ENCODE results near the gene LAIR1.
"Not testable (repeated sequence)": the region's sequence is repeated elsewhere in the genome, so short reads cannot be mapped to it uniquely, and the experiment has no call there.

The LAIR1 gene

DNA sequence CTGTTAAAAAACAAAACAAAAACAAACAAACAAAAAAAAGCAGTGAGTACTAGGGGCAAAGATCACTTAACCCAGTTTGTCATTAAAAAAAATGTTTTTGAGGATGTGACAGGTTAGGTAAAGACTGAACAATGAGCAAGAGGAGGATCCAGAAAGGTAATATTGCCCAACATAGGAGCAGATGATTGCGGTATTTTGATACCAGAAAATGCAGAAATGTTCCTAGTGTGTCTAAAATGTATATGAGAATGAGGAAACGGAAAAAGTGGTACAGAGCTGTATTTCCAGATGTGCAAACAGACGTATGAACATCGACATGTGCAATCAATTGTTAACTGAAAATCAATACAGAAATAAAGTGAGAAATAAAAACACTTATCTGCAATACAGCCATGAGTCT, 20.9 kb downstream of the LAIR1 start:
- DNase-seq (ENCODE audit: extremely low read depth in 1 of 2, low read depth in 1 of 2), result no peak

DNA sequence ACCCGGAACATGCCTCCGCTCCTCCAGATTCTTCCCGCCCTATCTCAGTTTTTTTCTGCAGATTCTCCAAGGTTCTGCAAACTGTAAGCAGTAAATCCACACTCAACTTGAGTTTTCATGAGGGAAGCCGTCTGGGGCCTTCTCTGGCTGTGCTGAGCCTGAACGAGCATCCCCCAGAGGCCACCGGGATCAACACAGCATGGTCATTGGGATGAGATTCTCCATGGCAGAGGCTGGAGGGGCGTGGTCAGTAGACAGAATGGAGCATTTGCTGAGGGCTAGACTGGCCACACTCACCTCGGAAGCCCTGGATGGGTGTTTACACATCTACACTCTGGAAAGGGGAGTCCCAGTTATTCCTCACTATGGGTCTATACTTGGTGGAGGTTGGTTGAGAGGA, 23.4 kb downstream of the LAIR1 start:
- DNase-seq (ENCODE audit: extremely low read depth in 1 of 2, low read depth in 1 of 2), result no peak

DNA sequence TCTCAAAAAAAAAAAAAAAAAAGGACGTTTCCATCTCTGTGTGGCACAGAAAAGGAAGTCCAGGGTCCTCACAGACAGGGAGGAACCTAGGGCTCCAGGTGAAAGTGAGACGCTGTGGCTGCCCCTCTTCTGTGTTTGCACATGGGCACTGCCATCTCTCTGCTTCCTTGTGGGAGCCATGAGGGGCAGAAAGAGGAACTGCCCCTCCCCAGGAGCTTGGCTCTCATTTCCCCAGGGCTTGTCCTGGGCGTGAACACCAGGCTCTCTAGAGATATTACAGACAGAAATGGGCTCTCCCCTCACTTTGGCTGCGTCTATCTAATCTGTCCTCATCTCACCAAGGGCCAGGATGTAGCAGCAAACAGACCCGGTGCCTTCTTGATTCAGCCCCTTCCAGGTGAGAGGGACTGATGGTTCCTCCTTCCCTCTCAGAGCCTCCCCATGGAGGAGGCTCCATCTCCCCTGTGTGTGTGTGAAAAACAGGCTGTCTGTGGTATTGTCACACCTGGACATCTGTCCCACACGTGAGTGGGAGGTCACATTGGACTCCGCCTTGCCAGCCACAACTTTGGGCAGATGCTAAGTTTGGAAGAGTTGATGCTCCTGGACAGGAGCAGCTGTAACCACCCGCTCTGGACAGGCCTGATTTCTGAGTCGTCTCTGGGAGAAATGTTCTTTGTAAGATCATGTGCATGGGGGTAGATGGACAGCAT, 24.9 kb downstream of the LAIR1 start:
- no peak for DNase-seq (ENCODE audit: extremely low read depth in 1 of 2, low read depth in 1 of 2)

DNA sequence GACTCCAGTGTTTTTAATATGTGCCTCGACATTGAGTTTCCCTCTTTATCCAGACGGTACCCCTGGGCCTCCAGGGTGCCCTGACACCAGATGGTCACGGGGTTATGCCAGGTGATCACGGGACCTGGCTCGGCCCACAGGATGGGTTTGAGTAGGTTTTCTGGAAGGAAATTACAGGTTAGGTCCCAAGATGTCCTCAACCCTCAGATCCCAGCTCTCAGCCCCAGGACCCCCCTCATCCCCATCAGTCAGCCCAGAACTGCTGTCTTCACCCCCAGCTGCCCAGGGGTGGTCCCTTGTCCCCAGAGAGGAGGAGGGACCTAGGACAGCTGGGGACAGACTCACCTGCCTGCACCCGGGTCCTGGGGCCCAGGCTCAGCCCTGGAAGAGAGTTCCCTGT, 26.2 kb downstream of the LAIR1 start:
- no peak for DNase-seq (ENCODE audit: extremely low read depth in 1 of 2, low read depth in 1 of 2)

DNA sequence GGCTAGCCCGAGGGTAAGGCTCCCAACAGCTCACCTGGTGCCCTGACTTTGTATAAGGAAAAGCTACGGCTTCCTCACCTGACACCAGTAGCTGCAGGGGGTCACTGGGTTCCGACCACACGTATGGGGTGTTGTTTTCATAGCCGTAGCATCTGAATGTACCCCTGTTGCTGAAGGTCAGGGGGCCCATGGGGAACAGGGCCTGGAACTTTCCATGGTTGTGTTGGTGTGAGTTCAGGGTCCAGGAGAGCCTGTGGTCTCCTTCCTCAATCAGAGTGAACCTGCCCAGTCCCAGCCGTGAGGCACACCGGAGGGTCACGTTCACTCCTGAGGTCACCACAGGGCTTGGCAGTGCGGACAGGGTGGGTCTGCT, 26.9 kb downstream of the LAIR1 start:
- no peak for DNase-seq (ENCODE audit: extremely low read depth in 1 of 2, low read depth in 1 of 2)

DNA sequence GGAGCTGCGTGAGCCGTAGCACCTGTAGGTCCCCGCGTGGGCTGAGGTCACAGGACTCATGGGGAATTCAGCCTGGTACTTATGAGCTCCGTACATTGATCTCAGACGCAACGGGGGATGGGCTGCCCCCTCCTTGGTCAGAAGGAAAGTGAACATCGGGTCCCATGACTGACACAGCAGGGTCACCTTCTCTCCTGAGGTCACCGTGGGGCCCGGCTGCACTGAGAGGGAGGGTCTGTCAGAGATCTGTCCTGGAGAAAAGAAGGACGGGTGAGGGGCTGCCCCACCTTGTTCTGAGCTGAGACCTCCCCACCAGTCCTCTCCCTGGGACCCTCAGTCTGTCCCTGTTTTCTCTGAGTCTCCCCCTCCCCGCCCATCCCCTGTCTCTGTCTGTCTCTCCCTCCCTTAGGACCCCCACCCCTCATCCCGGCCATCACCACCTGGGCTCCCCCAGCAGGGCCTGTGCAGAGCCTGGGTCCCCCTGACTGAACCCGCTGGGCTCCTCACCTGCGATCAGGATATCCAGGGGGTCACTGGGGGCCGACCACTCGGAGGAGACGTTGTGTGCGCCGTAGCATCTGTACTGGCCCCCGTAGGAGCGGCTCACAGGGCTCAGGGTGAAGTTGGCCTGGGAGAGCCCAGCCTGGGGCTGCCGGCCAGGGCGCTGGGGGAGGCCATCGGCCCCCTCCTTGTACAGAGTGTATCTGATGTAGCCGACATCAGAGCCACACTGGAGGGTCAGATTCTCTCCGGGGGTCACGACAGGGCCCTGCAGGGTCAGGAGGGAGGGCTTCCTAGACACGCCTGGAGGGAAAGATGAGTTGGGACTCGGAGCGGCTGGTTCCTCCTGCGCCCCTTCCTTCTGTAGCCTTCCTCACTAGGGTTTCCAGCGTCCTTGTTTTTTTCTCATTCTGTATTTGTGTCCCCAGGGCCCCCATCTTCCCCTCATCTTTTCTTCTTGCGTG, 27.6 kb downstream of the LAIR1 start:
- no peak for DNase-seq (ENCODE audit: extremely low read depth in 1 of 2, low read depth in 1 of 2)

DNA sequence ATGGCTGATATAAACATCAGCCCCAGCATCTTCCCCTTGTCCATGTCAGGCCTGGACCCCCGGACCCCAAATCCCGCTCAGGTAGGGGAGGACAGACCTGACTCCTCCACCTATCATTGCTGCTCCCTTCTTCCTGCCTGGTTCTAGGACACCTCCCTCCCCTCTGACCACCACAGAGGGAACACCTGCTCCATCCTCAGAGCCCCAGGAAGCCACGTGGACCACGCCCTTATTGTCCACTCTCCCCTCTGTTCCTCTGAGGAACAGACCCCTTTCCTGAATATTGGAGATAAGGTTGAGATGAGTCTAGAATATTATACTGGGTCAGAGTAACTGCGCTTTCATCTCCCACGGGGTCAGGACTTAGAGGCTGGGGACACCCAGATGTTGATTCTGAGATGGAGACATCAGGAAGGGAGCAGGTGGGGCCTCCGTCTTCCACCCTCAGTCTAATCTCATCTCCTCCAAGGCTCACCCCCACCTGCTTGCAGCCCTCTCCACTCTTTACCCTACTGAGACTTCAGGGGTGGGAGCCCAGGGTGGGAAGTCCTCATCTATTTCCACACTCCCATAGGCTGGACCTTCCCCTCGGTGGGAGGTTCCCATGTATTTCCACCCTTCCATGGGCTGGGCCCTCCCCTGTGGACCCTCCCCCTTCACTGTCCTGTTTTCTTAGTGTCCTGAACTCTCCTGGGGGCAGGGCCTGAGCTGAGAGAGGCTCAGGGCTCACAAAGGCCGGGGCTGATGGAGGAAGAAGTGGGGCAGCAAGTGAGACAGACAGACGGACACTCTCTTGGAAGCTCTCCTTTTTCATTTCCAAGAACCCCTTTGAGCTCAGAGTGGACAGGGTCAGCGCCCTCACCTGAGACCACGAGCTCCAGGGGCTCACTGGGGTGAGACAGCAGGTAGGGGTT, 28.5 kb downstream of the LAIR1 start:
- no peak for DNase-seq (ENCODE audit: extremely low read depth in 1 of 2, low read depth in 1 of 2)

DNA sequence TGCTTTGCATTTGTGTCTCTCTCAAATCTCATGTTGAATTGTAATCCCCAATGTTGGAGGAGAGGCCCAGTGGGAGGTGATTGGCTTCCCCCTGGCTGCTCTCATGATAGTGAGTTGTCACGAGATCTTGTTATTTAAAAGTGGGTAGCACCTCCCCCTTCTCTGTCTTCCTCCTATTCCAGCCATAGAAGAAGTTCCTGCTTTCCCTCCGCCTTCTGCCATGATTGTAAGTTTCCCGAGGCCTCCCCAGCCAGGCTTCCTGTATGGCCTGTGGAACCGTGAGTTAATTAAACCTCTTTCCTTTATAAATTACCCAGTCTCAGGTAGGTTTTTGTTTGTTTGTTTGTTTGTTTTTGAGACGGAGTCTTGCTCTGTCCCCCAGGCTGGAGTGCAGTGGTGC, 29.6 kb downstream of the LAIR1 start:
- DNase-seq (ENCODE audit: extremely low read depth in 1 of 2, low read depth in 1 of 2), result no peak

DNA sequence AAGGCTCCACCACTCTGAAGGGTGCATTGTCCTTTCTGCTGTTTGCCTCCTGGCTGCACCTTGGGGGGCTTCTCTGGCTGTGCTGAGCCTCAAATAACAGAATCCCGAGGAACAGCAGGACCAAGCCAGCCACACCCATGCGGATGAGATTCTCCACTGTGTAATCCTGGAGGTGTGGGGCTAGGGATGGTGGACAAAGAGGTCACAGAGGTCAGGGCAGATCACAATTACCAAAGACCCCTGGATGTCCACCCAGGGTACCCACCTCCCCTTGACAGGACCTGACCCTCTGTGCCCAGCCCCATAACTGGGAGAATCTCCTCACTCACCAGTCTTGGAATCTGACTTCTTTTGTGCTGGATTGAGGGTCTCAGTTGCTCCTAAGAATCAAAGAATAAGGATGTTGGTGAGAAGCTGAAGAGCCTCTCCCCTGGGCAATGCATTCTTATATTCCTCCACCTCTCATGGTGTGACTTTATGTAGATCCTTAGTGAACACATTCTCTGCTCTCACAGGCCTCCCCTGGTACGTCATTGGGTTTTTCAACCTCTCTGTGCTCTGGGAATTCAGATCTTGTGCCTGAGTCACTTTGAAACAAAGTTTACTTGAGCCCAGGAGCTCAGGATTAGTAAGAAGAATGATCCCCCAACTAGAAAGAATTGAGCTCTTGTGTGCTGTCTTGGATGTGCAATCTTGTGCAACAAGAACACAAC, 31.0 kb downstream of the LAIR1 start:
- no peak for DNase-seq (ENCODE audit: extremely low read depth in 1 of 2, low read depth in 1 of 2)

DNA sequence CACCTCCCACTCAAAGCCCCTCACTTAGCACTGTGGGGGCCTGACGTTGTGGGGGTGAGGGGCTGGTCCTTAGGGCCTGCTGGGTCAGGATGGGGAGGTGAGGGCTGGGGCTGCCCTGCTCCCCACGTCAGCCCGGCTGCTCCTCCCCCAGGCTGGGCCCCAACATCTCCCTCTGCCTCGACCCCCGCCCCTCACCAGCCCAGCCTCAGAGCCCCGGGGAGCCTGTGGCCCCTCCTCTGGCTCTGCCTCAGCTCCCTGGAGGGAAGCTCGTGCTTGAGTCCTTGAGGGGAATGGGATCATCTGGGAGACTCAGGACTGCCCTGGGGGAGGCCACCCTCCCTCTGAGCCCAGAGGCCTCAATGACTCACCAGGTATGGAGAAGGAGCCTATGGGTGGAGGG, 32.6 kb downstream of the LAIR1 start:
- DNase-seq (ENCODE audit: extremely low read depth in 1 of 2, low read depth in 1 of 2), result no peak

DNA sequence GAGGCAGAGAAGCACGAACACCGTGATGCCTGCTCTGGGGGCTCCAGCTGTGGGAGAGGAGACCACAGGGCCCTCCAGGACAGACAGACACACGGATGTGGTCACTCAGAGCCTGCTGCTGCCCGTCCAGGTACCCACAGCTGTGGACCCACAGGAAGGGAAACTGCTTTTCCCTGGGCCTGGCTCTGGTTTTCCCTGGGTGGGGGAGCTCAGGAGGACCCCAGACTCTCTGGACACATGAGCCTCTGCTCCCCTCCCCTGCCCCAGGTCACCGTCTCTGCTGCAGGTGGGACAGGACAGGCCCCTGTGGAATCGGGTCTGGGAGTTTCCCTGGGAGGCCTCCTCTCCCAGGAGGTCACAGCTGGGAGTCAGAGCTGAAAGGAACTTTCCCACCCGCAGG, 33.1 kb downstream of the LAIR1 start:
- DNase-seq (ENCODE audit: extremely low read depth in 1 of 2, low read depth in 1 of 2), result no peak

DNA sequence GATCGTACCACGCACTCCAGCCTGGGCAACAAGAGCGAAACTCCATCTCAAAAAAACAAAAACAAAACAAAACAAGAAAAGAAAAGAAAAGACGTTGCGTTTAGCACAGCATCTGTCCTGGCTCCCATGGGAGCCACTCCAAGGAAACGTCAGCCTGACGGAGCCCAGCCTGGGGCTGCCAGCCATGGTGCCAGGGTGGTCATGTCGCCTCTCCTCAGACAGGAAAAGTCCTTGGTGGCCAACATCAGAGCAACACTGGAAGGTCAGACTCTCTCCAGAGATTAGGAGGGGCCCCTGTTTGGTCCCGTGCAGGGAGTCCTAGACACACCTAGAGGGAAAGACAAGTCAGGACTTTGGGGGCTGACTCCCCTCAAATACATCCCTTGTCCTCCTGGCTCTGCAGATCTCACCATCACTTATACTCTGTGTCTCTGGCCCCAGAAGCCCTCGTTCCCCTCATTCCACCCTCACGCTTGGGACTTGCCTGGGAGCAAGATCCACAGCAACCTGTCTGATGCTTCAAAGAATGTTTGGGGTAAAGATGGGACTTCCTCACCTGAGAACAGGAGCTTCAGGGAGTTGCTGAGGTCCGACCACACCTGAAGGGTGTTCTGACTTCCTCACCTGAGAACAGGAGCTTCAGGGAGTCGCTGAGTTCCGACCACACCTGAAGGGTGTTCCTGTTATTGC, 35.1 kb downstream of the LAIR1 start:
- DNase-seq (ENCODE audit: extremely low read depth in 1 of 2, low read depth in 1 of 2), result no peak

DNA sequence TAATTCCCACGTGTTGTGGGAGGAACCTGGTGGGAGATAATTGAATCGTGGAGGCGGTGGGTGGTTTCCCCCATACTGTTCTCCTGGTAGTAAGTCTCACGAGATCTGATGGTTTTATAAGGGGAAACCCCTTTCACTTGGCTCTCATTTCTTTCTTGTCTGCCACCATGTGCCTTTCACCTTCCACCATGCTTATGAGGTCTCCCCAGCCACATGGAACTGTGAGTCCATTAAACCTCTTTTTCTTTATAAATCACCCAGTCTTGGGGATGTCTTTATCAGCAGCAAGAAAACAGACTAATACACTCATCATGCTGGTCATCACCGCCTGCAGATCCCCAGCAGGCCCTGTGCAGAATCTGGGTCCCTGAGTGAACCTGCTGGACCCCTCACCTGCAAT, 36.0 kb downstream of the LAIR1 start:
- DNase-seq (ENCODE audit: extremely low read depth in 1 of 2, low read depth in 1 of 2), result not testable (repeated sequence)

DNA sequence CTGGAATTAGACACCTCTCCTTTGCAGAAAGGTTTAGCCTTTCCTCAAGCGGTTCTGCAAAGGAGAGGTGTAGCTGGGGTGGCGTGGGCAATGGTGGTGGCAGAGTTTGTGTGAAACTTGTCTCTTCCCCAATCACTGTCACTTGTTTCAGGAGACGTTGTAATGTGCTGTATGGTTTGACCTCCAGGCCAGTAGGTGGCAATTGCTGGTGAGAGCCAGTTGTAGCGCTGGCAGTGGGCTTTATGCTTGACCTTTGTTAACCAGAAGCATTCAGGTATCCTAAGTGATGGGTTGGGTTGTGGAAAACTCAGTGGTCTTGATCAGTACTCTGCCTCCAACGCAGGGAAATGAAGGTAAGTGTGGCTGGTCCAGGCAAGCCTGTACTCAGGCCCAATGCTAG, 39.1 kb downstream of the LAIR1 start:
- DNase-seq (ENCODE audit: extremely low read depth in 1 of 2, low read depth in 1 of 2), result no peak

DNA sequence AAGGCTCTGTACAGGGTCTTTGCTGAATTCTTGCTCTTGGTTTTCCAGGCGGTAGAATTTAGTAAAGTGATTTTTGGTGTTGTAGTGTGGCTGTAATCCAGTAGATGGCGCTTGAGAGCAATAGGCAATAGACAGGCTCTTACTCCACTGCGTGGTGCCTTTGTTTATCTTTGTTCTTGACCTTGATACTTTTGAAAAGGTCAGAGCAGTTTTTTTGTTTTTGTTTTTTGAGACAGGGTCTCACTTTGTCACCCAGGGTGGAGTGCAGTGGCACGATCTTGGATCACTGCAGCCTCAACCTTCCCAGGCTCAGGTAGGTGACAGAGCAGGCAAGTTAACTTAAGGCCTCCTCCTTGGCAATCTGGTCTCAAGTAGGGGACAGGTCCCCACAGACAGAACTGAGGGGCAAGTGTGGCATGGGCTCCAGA, 39.5 kb downstream of the LAIR1 start:
- DNase-seq (ENCODE audit: extremely low read depth in 1 of 2, low read depth in 1 of 2), result peak in 1 of 2 donors; percentile 23

DNA sequence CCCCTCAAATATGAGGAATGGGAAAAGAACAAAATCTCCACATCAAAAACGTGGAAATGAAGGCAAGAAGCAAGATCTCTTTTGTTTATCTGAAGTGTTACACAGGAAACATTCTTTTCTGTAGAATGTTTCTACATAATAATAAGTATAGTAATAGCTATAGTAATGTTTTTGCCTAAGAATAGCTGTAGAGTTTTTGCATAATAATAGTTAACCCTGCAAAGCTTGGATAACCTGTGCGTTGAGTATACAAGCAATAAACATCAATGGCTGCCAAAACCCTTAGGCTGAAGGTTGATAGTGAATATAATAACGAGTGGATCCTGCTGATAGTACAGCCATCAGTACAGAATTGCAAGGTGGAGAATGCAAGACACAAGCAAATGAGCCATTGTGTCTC, 40.7 kb downstream of the LAIR1 start:
- no peak for DNase-seq (ENCODE audit: extremely low read depth in 1 of 2, low read depth in 1 of 2)

DNA sequence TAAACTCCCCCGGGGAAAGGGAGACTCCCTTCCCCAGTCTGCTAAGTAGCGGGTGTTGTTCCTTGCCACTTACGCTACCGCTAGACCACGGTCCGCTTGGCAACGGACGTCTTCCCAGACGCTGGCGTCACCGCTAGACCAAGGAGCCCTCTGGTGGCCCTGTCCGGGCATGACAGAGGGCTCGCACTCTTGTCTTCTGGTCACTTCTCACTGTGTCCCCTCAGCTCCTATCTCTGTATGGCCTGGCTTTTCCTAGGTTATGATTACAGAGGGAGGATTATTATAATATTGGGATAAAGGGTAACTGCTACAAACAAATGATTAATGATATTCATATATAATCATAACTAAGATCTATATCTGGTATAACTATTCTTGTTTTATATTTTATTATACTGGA, 41.8 kb downstream of the LAIR1 start:
- not testable (repeated sequence) for DNase-seq (ENCODE audit: extremely low read depth in 1 of 2, low read depth in 1 of 2)

DNA sequence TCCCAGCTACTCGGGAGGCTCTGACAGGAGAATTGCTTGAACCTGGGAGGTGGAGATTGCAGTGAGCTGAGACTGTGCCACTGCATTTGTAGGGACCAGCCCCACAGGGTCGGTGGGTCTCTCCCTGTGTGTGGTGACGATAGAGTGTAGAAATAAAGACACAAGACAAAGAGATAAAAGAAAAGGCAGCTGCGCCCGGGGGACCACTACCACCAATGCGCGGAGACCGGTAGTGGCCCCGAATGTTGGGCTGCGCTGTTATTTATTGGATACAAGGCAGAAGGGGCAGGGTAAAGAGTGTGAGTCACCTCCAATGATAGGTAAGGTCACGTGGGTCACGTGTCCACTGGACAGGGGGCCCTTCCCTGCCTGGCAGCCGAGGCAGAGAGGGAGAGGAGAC, 42.4 kb downstream of the LAIR1 start:
- not testable (repeated sequence) for DNase-seq (ENCODE audit: extremely low read depth in 1 of 2, low read depth in 1 of 2)

DNA sequence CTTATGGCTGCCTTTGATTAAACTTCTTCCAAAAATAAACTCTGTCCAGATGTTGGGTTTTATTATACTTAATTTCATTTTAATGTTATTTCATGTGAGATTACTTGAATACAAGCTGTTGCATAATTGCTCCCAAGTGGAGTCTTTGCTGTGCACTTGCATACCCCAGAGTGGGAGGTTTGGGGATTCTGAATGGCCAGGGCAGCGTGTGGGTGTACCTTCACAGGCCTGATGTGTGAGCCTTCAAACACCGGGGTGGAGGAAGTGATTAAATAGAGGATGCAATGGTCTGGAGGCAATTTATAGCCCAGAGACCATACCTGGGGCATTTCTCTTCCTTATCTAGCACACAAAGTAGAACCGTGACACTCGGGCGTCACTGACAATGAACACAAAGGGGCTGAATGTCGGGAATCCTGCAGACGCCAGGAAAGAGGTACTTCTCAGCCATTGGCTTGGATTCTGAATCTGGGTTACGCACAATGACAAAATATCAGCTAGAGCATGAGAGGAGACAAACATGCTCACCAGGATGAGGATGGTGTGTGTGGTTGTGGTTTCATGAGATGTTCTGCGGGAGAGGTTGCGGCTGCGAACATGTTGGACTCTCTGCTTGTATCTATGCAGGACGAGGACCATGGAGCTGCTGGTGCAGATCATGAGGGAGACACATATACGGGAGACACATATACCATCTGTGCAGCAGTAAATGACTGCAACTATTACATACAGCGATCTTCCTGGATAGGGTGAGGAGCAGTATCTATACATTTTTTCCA, 44.6 kb downstream of the LAIR1 start:
- DNase-seq (ENCODE audit: extremely low read depth in 1 of 2, low read depth in 1 of 2), result no peak

Measured in activated CD8-positive, alpha-beta memory T cell treated with anti-CD3 and anti-CD28 coated beads for 1 hour (primary cell).